GM12873 (cell line): ENCODE results near the gene CD248.

Experiments used
- TF ChIP-seq, protein P1 (sequence below): IDR thresholded peaks from 2 replicates; pipeline ENCODE4 v1.5.1; 2012; ENCODE audit warnings: low read depth, mild to moderate bottlenecking, moderate library complexity, low read length, control low read depth; ENCODE audit not compliant: insufficient read depth; ENCODE audit errors: missing control alignments

Gene CD248

GRCh38 chr11:66267039-66267378 is 49.8 kb downstream of the CD248 start:
- TF ChIP-seq, protein P1, sequence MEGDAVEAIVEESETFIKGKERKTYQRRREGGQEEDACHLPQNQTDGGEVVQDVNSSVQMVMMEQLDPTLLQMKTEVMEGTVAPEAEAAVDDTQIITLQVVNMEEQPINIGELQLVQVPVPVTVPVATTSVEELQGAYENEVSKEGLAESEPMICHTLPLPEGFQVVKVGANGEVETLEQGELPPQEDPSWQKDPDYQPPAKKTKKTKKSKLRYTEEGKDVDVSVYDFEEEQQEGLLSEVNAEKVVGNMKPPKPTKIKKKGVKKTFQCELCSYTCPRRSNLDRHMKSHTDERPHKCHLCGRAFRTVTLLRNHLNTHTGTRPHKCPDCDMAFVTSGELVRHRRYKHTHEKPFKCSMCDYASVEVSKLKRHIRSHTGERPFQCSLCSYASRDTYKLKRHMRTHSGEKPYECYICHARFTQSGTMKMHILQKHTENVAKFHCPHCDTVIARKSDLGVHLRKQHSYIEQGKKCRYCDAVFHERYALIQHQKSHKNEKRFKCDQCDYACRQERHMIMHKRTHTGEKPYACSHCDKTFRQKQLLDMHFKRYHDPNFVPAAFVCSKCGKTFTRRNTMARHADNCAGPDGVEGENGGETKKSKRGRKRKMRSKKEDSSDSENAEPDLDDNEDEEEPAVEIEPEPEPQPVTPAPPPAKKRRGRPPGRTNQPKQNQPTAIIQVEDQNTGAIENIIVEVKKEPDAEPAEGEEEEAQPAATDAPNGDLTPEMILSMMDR = no peak

DNA sequence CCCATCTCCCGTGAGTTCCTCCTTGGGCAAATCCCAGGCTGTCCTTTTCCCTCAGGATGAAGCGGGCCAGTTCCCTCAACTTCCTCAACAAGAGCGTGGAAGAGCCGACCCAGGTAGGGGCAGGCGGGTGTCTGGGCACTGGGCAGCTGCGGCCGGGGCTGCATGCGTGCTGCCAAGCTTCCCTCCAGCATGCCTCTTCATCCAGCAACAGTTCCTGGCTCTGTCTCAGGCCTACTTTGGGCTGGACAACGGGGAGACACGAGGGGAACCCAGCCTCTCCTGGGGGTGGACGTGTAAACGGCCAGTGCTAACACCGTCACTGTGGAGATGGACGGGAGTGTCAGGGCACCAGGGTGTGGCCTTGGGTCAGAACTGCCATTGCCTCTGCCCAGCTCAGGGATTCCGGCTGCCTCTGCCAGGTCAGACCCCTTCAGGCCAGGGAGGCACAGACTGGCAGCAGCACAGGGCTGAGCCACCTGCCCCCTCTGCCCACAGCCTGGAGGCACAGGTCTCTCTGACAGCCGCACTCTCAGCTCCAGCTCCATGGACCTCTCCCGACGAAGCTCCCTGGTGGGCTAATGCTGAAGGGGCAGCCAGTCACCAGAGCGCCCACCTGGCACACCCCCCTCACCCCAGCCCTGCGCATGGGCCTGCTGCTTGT is 50.3 kb downstream of the CD248 start:
- TF ChIP-seq, protein P1 = no peak

GRCh38 chr11:66265531-66266377 is 51.1 kb downstream of the CD248 start:
- TF ChIP-seq, protein P1 = no peak

- TF ChIP-seq, protein P1 = peak; percentile 52
Observed at GRCh38 chr11:66264914-66265313, 51.9 kb downstream of the CD248 start.
